Progenitor cell of endocrine pancreas (in vitro differentiated cells): ENCODE data around the gene CD40LG. TPM values are rescaled to one million over a fixed set of nuclear protein-coding genes. Genes with fewer than 3 reads are reported as not detected.

Experiments
- DNase-seq: peaks from one replicate; pipeline ENCODE4 v3.0.0; 2021; ENCODE audit warnings: low spot score; ENCODE audit not compliant: unreplicated experiment
- H3K27ac Mint-ChIP-seq: 2 replicates; pipeline ENCODE4 v1.8.0; 2021; ENCODE audit warnings: mild to moderate bottlenecking, moderate library complexity, mixed read lengths
- H3K27me3 Mint-ChIP-seq: 2 replicates; pipeline ENCODE4 v1.8.0; 2021; ENCODE audit warnings: mixed read lengths
- H3K36me3 Mint-ChIP-seq: 2 replicates; pipeline ENCODE4 v1.8.0; 2022; ENCODE audit warnings: mixed read lengths; ENCODE audit not compliant: insufficient read depth
- H3K4me1 Mint-ChIP-seq: 2 replicates; pipeline ENCODE4 v1.8.0; 2021; ENCODE audit warnings: low read depth, mixed read lengths
- H3K4me3 Mint-ChIP-seq: 2 replicates; pipeline ENCODE4 v1.8.0; 2021; ENCODE audit warnings: low read depth, mild to moderate bottlenecking, moderate library complexity, mixed read lengths
- H3K9me3 Mint-ChIP-seq: 2 replicates; pipeline ENCODE4 v1.8.0; 2021; ENCODE audit warnings: low read depth, mixed read lengths
- CTCF ChIP-seq: fragments of 200-600 bp; sonication (generic); IDR thresholded peaks from one replicate; pipeline ENCODE4 v1.5.0; 2021; ENCODE audit warnings: antibody characterized with exemption, mild to moderate bottlenecking; ENCODE audit not compliant: unreplicated experiment
- total RNA-seq: library from RNA; stranded (reverse); gene quantifications from 2 replicates; pipeline ENCODE4 v1.2.1, GENCODE V29; 2021

Gene CD40LG
- total RNA-seq, 1 donor from 2014 or later, result not detected

GRCh38 chrX:136616987-136617685 is 30.8 kb upstream of the CD40LG start:
- no peaks in the 10 kb centered on the region for H3K4me1 Mint-ChIP-seq
- DNase-seq, result no peak
- no peak for TF ChIP-seq CTCF
- H3K27me3 Mint-ChIP-seq, result no peaks in the 10 kb centered on the region
- H3K9me3 Mint-ChIP-seq, result peaks cover 10% of the 10 kb centered on the region
- H3K27ac Mint-ChIP-seq, result no peak overlapping the region
- no peak overlapping the region for H3K4me3 Mint-ChIP-seq
- no peaks in the 10 kb centered on the region for H3K36me3 Mint-ChIP-seq

GRCh38 chrX:136619899-136620505 is 28.0 kb upstream of the CD40LG start:
- no peak overlapping the region for H3K27ac Mint-ChIP-seq
- TF ChIP-seq CTCF, result no peak
- no peak for DNase-seq
- H3K9me3 Mint-ChIP-seq, result peaks cover 18% of the 10 kb centered on the region
- no peak overlapping the region for H3K4me3 Mint-ChIP-seq
- no peaks in the 10 kb centered on the region for H3K36me3 Mint-ChIP-seq
- no peaks in the 10 kb centered on the region for H3K27me3 Mint-ChIP-seq
- H3K4me1 Mint-ChIP-seq, result no peaks in the 10 kb centered on the region

DNA sequence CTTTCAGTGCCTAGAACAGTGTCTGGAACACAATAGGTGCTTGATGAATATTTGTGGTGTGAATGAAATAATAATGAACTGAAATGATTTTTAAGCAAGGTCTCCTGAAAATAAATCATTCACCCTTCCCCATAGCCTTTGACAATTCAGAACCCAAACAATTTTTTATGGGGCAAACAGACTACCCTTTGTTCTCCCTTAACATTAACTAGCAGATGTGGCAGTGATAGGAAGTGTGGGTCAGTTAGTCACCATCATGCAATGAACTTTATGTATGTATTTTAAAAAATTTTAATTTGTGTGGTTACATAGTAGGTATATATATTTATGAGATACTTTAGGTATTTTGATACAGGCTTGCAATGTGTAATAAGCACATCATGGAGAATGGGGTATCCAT is 27.2 kb upstream of the CD40LG start:
- Mint-ChIP-seq H3K9me3 (peaks cover 19% of the 10 kb centered on the region), H3K27me3 (no peaks in the 10 kb centered on the region), H3K36me3 (no peaks in the 10 kb centered on the region), H3K4me1 (no peaks in the 10 kb centered on the region), H3K4me3 (no peak overlapping the region), H3K27ac (no peak overlapping the region)
- no peak for TF ChIP-seq CTCF
- no peak for DNase-seq

GRCh38 chrX:136622568-136622967 is 25.4 kb upstream of the CD40LG start:
- no peaks in the 10 kb centered on the region for H3K27me3 Mint-ChIP-seq
- H3K27ac Mint-ChIP-seq, result no peak overlapping the region
- peaks cover 20% of the 10 kb centered on the region for H3K9me3 Mint-ChIP-seq
- no peak overlapping the region for H3K4me3 Mint-ChIP-seq
- no peaks in the 10 kb centered on the region for H3K4me1 Mint-ChIP-seq
- TF ChIP-seq CTCF, result no peak
- no peak for DNase-seq
- no peaks in the 10 kb centered on the region for H3K36me3 Mint-ChIP-seq

- no peak for DNase-seq
- Mint-ChIP-seq H3K36me3 (no peaks in the 10 kb centered on the region), H3K9me3 (peaks cover 20% of the 10 kb centered on the region), H3K27ac (no peak overlapping the region), H3K27me3 (no peaks in the 10 kb centered on the region), H3K4me3 (no peak overlapping the region), H3K4me1 (no peaks in the 10 kb centered on the region)
- no peak for TF ChIP-seq CTCF
These were observed 24.6 kb upstream of the CD40LG start for GRCh38 chrX:136623396-136623795.
